ENCODE measurements around the gene FOXP3. TPM values are rescaled to one million over a fixed set of nuclear protein-coding genes. Genes with fewer than 3 reads are reported as not detected.

The FOXP3 gene
- total and polyA plus RNA-seq, 12 donors: 0.04 to 1.2 TPM; not detected in 10

DNA sequence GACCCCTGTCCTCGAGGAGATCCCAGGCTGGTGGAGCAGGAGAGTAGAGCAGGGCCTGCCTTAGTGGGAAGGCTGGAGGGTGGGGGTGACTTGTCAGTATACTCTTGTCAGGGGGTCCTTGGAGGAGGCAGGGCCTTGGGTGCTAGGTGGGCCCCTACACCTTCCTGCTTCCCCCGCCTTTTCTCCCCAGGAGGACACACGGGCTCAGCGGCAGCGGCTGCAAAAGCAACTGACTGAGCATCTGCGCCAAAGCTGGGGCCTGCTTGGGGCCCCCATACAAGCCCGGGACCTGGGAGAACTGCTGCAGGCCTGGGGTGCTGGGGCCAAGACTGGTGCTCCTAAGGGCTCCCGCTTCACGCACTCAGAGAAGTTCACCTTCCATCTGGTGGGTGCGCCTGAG is 18.0 kb downstream of the FOXP3 start:
- TF ChIP-seq, protein P1, sequence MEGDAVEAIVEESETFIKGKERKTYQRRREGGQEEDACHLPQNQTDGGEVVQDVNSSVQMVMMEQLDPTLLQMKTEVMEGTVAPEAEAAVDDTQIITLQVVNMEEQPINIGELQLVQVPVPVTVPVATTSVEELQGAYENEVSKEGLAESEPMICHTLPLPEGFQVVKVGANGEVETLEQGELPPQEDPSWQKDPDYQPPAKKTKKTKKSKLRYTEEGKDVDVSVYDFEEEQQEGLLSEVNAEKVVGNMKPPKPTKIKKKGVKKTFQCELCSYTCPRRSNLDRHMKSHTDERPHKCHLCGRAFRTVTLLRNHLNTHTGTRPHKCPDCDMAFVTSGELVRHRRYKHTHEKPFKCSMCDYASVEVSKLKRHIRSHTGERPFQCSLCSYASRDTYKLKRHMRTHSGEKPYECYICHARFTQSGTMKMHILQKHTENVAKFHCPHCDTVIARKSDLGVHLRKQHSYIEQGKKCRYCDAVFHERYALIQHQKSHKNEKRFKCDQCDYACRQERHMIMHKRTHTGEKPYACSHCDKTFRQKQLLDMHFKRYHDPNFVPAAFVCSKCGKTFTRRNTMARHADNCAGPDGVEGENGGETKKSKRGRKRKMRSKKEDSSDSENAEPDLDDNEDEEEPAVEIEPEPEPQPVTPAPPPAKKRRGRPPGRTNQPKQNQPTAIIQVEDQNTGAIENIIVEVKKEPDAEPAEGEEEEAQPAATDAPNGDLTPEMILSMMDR (IDR thresholded peaks at IDR 0.05): no peak
- H3K27me3 ChIP-seq: no peaks in the 10 kb centered on the region
- peaks cover 0 to 74% (median 0%) of the 10 kb centered on the region in 9 donors for H3K36me3 ChIP-seq
- H3K4me3 ChIP-seq: no peak overlapping the region
- DNase-seq: no peak
- WGBS, 2 donors: 94 to 98% methylated on average over 10 of the region's 10 CpGs
- H3K4me1 ChIP-seq: no peaks in the 10 kb centered on the region
- no peaks in the 10 kb centered on the region for H3K9me3 ChIP-seq
- ATAC-seq: no peak
- intact Hi-C loops (cut with DNase I): no loop called here
- H3K27ac ChIP-seq: no peak overlapping the region

DNA sequence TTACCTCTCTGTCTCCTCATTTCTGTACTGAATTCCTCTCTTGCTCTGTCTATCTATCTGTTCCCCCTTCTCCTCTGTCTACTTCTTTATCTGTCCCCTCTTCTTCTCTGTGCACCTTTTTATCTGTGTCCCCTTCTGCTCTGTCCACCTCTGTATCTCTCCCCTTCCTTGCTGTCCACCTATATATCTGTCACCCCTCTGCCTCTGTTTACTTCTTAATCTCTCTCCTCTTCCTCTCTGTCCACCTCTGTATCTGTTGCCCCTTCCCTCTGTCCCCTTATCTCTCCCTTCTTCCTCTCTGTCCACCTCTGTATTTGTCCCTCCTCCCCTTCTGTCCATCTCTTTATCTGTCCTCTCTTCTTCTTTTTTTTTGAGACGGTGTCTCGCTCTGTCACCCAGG is 20.3 kb downstream of the FOXP3 start:
- no peaks in the 10 kb centered on the region for H3K4me1 ChIP-seq
- H3K27me3 ChIP-seq: no peaks in the 10 kb centered on the region
- H3K27ac ChIP-seq: no peak overlapping the region
- H3K4me3 ChIP-seq: no peak overlapping the region
- 87 to 100% methylated on average over 2 of the region's 2 CpGs for WGBS, 2 donors
- no peak for DNase-seq
- peaks cover 0 to 76% (median 0%) of the 10 kb centered on the region in 9 donors for H3K36me3 ChIP-seq
- no peak for ATAC-seq
- no peaks in the 10 kb centered on the region for H3K9me3 ChIP-seq
- TF ChIP-seq, protein P1 (IDR thresholded peaks at IDR 0.05): no peak
- intact Hi-C loops (cut with DNase I): no loop called here

DNA sequence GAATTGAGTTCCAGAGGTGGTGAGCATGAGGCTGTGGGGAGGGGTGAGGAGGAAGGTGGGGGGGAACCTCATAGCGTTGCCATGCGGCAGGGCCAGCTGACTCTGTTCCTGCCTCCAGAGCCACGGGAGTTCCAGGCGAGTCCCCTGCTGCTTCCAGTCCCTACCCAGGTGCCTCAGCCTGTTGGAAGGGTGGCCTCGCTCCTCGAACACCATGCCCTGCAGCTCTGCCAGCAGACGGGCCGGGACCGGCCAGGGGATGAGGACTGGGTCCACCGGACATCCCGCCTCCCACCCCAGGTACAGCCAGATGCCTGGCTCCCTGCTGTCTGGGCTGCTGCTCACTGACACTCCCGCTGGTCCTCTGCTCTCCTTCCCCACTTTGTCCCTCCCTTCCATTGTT is 21.3 kb downstream of the FOXP3 start:
- Histone ChIP-seq H3K4me3 (no peak overlapping the region), H3K27me3 (no peaks in the 10 kb centered on the region), H3K9me3 (no peaks in the 10 kb centered on the region), H3K4me1 (peaks cover 0 to 5% (median 0%) of the 10 kb centered on the region in 9 donors), H3K27ac (no peak overlapping the region), H3K36me3 (peaks cover 0 to 68% (median 0%) of the 10 kb centered on the region in 9 donors)
- no peak for ATAC-seq
- intact Hi-C loops (cut with DNase I): no loop called here
- TF ChIP-seq, protein P1 (IDR thresholded peaks at IDR 0.05): no peak
- 91 to 92% methylated on average over 9 to 12 of the region's 12 CpGs for WGBS, 2 donors
- DNase-seq: no peak

DNA sequence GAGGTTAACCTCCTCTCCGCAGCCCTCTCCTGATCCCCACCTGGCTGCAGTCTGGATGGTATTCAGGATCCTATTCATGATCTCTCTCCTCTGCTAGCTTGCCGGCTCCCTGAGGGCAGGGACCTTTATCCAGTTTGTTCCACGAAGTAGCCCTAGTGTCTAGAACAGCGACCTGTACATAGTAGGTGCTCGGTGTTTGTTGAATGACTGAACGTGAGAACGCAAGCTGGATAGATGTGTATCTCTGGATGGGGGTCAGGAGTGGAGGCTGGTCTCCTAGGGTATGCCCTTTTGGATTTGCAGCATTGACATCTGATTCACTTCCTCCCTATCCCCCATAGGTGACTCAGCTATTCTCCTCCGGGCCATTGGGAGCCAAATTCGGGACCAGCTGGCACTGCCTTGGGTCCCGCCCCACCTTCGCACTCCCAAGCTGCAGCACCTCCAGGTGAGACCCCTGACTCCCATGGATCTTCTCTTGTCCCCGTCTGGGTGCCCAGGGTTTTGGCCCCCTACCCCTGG is 21.9 kb downstream of the FOXP3 start:
- Histone ChIP-seq H3K4me1 (peaks cover 0 to 11% (median 0%) of the 10 kb centered on the region in 9 donors), H3K27ac (no peak overlapping the region), H3K36me3 (peaks cover 0 to 62% (median 0%) of the 10 kb centered on the region in 9 donors), H3K27me3 (no peaks in the 10 kb centered on the region), H3K9me3 (no peaks in the 10 kb centered on the region), H3K4me3 (no peak overlapping the region)
- ATAC-seq (no peak), DNase-seq (no peak)
- intact Hi-C loops (cut with DNase I): no loop called here
- WGBS, 2 donors: 91 to 92% methylated on average over 12 of the region's 12 CpGs
- TF ChIP-seq, protein P1 (IDR thresholded peaks at IDR 0.05): no peak
